PC-9 (cell line): ENCODE results near the gene ADORA2B. TPM values are rescaled to one million over a fixed set of nuclear protein-coding genes. Genes with fewer than 3 reads are reported as not detected.
"Not testable (repeated sequence)": the region's sequence is repeated elsewhere in the genome, so short reads cannot be mapped to it uniquely, and the experiment has no call there.

Experiments
- BruUV-seq: library from RNA; stranded (reverse); fragments of 400-500 nt; replicated peaks from 2 replicates; lab custom pipeline; 2021; lab: Mats Ljungman, UMichigan
- CTCF ChIA-PET: fragments of 300-600 bp; sonication (Branson Sonifier 250); formaldehyde crosslinking; loops from one replicate; lab custom pipeline; 2022; ENCODE audit warnings: antibody characterized with exemption; lab: Charles Lee
- POLR2A ChIA-PET: fragments of 300-600 bp; sonication (Branson Sonifier 250); formaldehyde crosslinking; loops from one replicate; lab custom pipeline; 2022; ENCODE audit warnings: antibody characterized with exemption; ENCODE audit not compliant: unreplicated experiment; lab: Charles Lee
- DNase-seq, 2 experiments: peaks; one replicate each; pipeline versions ENCODE4 v3.0.0 to v3.0.0-alpha.2; 2015 to 2022; ENCODE audit warnings: mixed read lengths in 1 of 2
- H2AFZ ChIP-seq: fragments of 200-600 bp; sonication (generic); 2 replicates; pipeline ENCODE4 v1.8.1; 2017; ENCODE audit warnings: antibody characterized with exemption
- H3F3A ChIP-seq: fragments of 200-600 bp; sonication (generic); 2 replicates; pipeline ENCODE4 v1.8.1; 2017; ENCODE audit warnings: antibody characterized with exemption, mild to moderate bottlenecking, low read depth; ENCODE audit not compliant: insufficient read depth
- H3K27ac ChIP-seq: fragments of 200-600 bp; sonication (generic); 2 replicates; pipeline ENCODE4 v1.6.1; 2016; ENCODE audit warnings: mixed run types
- H3K27me3 ChIP-seq: fragments of 200-600 bp; sonication (generic); 2 replicates; pipeline ENCODE4 v1.6.1; 2016; ENCODE audit warnings: low read depth, mixed run types; ENCODE audit not compliant: insufficient read depth
- H3K36me3 ChIP-seq: fragments of 200-600 bp; sonication (generic); 2 replicates; pipeline ENCODE4 v1.6.1; 2016; ENCODE audit warnings: low read depth, mixed run types
- H3K4me1 ChIP-seq: fragments of 200-600 bp; sonication (generic); replicated peaks from 2 replicates; pipeline ENCODE4 v1.6.1; 2016; ENCODE audit warnings: mixed run types; ENCODE audit not compliant: insufficient read depth
- H3K4me2 ChIP-seq: fragments of 200-600 bp; sonication (generic); 2 replicates; pipeline ENCODE4 v1.6.1; 2017; ENCODE audit warnings: mixed run types
- H3K4me3 ChIP-seq: fragments of 200-600 bp; sonication (generic); 2 replicates; pipeline ENCODE4 v1.6.1; 2016; ENCODE audit warnings: mixed run types
- H3K79me2 ChIP-seq: fragments of 200-600 bp; sonication (generic); 2 replicates; pipeline ENCODE4 v1.6.1; 2017; ENCODE audit warnings: low read depth, mixed run types
- H3K9me2 ChIP-seq: fragments of 200-600 bp; sonication (generic); 2 replicates; pipeline ENCODE4 v1.8.1; 2017; ENCODE audit warnings: mild to moderate bottlenecking; ENCODE audit not compliant: insufficient read depth
- H3K9me3 ChIP-seq: fragments of 200-600 bp; sonication (generic); 2 replicates; pipeline ENCODE4 v1.8.1; 2016; ENCODE audit warnings: low read depth; ENCODE audit not compliant: insufficient read depth
- H4K20me1 ChIP-seq: fragments of 200-600 bp; sonication (generic); 2 replicates; pipeline ENCODE4 v1.8.1; 2017; ENCODE audit not compliant: insufficient read depth
- EZH2 ChIP-seq: fragments of 200-600 bp; sonication (generic); IDR thresholded peaks from 2 replicates; pipeline ENCODE4 v1.8.0; 2017; ENCODE audit warnings: antibody characterized with exemption, low read depth
- intact Hi-C: fragments of 100-400 bp; cut with micrococcal nuclease; formaldehyde crosslinking; loops from one replicate; pipeline ENCODE4 v1.10.0; 2022; ENCODE audit not compliant: unreplicated experiment
- total RNA-seq: library from RNA; stranded (reverse); gene quantifications from 2 replicates; pipeline ENCODE4 v1.2.3, GENCODE V29; 2021
- TF ChIP-seq, protein P1 (sequence below): fragments of 200-600 bp; sonication (generic); conservative IDR thresholded peaks from 2 replicates; pipeline ENCODE4 v1.6.1; 2017; ENCODE audit warnings: mixed run types, antibody characterized with exemption, mild to moderate bottlenecking, moderate library complexity

Gene ADORA2B
- total RNA-seq, 1 experiment from 2014 or later, result 42.7 TPM

- Histone ChIP-seq H2AFZ (no peak overlapping the region), H3K4me3 (no peak overlapping the region), H3K36me3 (no peaks in the 10 kb centered on the region), H3K27ac (no peak overlapping the region), H3K9me3 (no peaks in the 10 kb centered on the region), H3F3A (no peaks in the 10 kb centered on the region; the same call in 1 of the 2 replicates), H3K9me2 (no peaks in the 10 kb centered on the region), H3K27me3 (no peaks in the 10 kb centered on the region), H4K20me1 (no peaks in the 10 kb centered on the region), H3K4me2 (no peak overlapping the region), H3K79me2 (no peaks in the 10 kb centered on the region), H3K4me1 (peaks cover 4% of the 10 kb centered on the region)
- intact Hi-C loops, result no loop called here
- TF ChIP-seq, protein P1, sequence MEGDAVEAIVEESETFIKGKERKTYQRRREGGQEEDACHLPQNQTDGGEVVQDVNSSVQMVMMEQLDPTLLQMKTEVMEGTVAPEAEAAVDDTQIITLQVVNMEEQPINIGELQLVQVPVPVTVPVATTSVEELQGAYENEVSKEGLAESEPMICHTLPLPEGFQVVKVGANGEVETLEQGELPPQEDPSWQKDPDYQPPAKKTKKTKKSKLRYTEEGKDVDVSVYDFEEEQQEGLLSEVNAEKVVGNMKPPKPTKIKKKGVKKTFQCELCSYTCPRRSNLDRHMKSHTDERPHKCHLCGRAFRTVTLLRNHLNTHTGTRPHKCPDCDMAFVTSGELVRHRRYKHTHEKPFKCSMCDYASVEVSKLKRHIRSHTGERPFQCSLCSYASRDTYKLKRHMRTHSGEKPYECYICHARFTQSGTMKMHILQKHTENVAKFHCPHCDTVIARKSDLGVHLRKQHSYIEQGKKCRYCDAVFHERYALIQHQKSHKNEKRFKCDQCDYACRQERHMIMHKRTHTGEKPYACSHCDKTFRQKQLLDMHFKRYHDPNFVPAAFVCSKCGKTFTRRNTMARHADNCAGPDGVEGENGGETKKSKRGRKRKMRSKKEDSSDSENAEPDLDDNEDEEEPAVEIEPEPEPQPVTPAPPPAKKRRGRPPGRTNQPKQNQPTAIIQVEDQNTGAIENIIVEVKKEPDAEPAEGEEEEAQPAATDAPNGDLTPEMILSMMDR, result no peak
- no peak for TF ChIP-seq EZH2
- ChIA-PET CTCF (no interaction called here), POLR2A (no interaction called here)
- DNase-seq, result no peak
- no TSS peak for BruUV-seq
Observed at GRCh38 chr17:15900871-15901270, 44.1 kb upstream of the ADORA2B start.

GRCh38 chr17:15905236-15905635 lies 39.7 kb upstream of the ADORA2B start:
- BruUV-seq, intact Hi-C loops, H3K9me2 ChIP-seq, H3K4me1 ChIP-seq, H4K20me1 ChIP-seq, H3F3A ChIP-seq, H3K4me2 ChIP-seq, H3K36me3 ChIP-seq, CTCF ChIA-PET, H3K9me3 ChIP-seq, POLR2A ChIA-PET, H3K4me3 ChIP-seq, H3K79me2 ChIP-seq, H3K27me3 ChIP-seq, H3K27ac ChIP-seq, H2AFZ ChIP-seq, DNase-seq: not testable (repeated sequence)

- H3K9me2 ChIP-seq, result no peaks in the 10 kb centered on the region
- no peak overlapping the region for H3K4me2 ChIP-seq
- H3K36me3 ChIP-seq, result no peaks in the 10 kb centered on the region
- no peaks in the 10 kb centered on the region for H3K9me3 ChIP-seq
- intact Hi-C loops, result no loop called here
- POLR2A ChIA-PET, result no interaction called here
- no peak overlapping the region for H3K27ac ChIP-seq
- no TSS peak for BruUV-seq
- H3F3A ChIP-seq, result peaks cover 7% of the 10 kb centered on the region; the same call in 1 of the 2 replicates
- H4K20me1 ChIP-seq, result no peaks in the 10 kb centered on the region
- no peak overlapping the region for H2AFZ ChIP-seq
- H3K4me1 ChIP-seq, result peaks cover 22% of the 10 kb centered on the region
- H3K79me2 ChIP-seq, result no peaks in the 10 kb centered on the region
- CTCF ChIA-PET, result no interaction called here
- no peaks in the 10 kb centered on the region for H3K27me3 ChIP-seq
- no peak overlapping the region for H3K4me3 ChIP-seq
- no peak for TF ChIP-seq EZH2
- TF ChIP-seq, protein P1, result no peak
- DNase-seq, result no peak
Observed at GRCh38 chr17:15907290-15907689, 37.6 kb upstream of the ADORA2B start.

- ChIA-PET CTCF (interaction anchor here (0.6 kb wide), 1 partner anchor 109 kb away, joined by 4 read pairs; no protein-coding TSS in a partner anchor), POLR2A (no interaction called here)
- BruUV-seq, result no TSS peak
Observed at GRCh38 chr17:15908378-15908777, 36.6 kb upstream of the ADORA2B start.

More at GRCh38 chr17:15908378-15908777, 36.6 kb upstream of the ADORA2B start:
- Histone ChIP-seq H4K20me1 (no peaks in the 10 kb centered on the region), H3F3A (peaks cover 10% of the 10 kb centered on the region), H3K4me3 (no peak overlapping the region), H3K4me2 (no peak overlapping the region), H3K27me3 (no peaks in the 10 kb centered on the region), H2AFZ (no peak overlapping the region), H3K9me2 (no peaks in the 10 kb centered on the region), H3K36me3 (no peaks in the 10 kb centered on the region), H3K9me3 (no peaks in the 10 kb centered on the region), H3K4me1 (peaks cover 27% of the 10 kb centered on the region), H3K27ac (no peak overlapping the region), H3K79me2 (no peaks in the 10 kb centered on the region)
- TF ChIP-seq, protein P1, result no peak
- TF ChIP-seq EZH2, result no peak
- intact Hi-C loops, result no loop called here
- DNase-seq, result no peak
